ENCODE measurements around the gene PTPRF.

The PTPRF gene

DNA sequence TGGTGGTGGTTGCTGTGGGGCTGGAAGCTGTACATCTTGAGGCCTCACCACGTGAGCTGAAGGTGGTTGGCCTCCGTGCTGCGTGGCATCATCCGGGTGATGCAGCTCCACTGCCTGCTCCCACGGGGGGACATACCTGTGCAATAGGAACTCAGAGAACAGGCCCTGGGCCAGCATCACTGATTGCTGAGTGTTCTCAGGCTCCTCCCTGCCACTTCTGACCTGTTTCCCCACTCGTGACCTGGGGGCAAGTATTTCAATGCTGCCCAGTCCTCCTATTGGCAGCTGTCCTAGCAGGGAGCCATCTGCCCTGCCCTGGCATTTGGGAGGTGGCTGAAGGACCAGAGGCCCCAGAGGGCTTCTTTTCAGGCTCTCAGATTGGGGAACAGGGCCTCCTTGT lies 26.1 kb downstream of the PTPRF start:
- DNase-seq = no peak

DNA sequence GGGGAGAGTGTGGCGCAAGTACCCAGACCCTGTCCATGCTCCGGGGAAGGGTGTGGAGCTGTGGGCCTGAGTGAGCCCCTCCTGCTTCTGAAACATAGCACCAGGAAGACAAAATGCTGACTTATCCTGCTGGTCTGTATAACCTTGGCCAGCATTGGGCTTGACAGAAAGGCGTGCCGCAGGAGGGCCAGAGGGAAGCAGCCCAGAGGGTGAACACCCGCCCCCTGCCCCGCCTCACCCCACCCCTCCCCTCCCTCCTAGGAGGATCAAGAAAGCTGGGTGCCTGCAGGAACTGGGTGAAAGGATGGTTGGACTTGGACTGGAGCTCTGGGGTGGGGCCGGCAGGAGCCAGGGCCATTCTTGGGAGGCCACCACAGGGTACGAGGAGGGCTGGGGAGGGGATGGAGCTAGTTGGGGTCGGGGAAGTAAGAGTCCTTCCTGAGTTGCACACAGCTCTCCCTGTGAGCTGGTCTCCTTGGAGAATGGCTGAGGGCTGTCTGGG lies 27.1 kb downstream of the PTPRF start:
- DNase-seq = no peak

DNA sequence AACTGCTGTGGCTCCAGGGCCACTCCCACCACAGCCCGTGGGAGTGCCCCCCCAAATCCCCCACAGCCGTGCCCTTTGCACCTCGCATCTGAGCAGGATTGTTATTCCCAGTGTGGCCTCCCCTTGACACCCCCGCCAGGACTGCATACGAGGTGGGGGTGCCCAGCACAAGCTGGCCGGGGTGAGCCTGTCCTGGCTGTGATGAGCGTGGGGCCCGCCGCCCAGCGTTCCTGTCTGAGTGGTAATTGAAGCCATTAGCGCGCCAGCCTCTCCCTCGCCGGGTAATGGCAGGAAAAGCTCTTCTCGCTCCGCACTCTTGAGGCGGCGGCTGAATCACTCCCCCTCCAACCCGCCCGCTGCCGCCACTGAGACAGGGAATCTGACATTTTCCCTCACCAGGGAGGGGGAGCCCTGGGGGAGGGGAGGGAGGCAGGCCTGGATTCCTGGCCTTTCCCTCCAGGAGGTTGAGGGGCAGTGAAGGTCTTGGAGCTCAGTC lies 27.7 kb downstream of the PTPRF start:
- no peak for DNase-seq

DNA sequence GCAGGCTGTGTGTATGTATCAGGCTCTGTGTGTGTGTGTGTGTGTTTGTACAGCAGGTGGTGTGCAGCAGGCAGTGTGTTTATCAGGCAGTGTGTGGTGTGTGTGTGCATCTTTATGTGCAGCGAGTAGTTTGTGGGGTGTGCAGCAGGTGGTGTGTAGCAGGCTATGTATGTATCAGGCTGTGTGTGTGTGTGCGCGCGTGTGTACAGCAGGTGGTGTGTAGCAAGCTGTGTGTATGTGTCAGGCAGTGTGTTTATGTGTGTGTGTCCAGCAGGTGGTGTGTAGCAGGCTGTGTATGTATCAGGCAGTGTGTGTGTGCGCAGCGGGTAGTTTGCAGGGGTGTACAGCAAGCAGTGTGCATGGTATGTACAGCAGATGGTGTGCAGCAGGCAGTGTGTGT lies 29.0 kb downstream of the PTPRF start:
- no peak for DNase-seq

DNA sequence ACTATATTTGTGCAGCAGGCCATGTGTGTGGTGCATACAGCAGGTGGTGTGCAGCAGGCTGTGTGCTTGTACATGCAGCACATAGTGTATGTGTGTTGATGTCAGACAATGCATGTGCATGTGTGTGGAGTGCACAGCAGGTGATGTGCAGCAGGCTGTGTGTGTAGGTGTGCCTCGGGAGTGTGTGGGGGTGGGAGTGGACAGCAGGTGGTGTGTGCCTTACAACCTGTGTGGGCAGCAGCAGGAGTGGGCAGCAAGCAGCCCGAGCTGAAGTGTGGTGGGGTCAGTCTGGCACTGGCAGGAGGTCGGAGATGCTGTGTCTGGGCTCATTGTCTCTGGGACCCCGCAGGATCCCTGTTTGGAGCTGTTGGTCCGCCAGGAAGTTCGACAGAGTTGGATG lies 29.6 kb downstream of the PTPRF start:
- DNase-seq = no peak

DNA sequence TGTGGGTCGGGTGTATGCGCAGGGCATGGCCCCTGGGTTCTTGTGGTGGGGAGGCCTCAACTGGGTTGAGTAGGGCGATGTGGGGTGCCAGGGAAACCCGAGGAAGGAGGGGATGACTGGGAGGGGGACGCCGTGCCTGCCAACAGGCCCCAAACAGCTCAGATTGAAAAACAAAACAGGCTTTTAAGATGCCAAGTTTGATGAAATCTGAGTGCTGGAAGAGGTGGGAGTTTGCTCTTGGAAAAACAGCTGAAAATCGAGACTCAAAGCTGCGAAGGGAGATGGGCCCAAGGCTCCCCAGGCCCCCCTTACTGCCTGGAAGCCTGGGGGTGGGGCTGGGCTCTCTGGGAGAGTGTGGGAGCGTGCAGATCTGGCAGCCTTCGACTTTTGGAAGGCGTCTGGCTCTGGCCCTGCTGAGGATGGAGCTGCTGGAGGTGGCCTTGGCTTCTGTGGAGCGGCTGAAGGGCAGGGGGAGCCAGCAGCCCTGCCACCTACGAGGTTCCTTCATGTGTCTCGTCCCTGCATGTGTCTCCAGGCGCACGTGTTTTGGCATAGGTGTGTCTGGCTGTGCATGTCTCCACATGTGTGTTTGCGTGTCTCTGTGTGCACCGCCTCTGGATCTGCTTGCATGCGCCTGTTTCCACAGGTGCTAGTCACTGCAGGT lies 33.3 kb downstream of the PTPRF start:
- DNase-seq = no peak

DNA sequence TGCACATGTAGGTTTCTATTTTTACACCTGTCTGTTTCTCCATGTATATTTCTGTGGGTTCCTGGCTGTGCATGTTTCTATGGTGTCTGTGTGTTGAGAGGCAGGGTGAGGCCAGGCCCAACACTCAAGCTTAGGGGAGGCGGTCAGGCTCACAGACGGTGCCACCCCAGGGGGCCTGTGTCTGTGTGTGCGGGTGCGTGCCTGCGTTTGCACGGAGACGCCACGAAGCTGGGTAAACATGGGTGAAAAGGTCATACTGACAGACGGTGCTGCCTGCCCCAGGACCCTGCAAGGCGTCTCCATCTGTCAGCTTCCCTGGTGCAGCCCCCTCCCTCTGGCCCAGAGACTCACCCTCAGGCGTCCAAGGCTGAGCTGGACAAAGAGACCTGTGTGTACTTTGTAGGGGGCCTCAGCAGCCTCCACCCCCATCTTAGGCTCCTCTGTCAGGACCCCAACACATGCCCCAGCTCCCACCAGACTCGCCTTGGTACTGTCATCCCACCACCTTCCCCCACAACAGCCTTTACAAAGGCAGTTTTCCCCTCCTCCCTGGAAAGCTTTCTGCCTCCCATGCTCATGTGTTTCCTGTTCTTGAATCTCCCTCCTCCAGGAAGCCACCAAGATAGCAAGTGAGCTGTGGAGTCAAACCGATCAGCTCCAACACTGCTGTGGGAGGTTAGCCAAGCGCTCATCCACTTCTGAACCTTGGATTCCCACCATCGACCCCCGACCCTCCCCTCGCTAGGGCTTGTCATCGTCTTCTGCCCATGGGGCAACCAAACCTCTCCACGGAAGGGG lies 34.1 kb downstream of the PTPRF start:
- no peak for DNase-seq

DNA sequence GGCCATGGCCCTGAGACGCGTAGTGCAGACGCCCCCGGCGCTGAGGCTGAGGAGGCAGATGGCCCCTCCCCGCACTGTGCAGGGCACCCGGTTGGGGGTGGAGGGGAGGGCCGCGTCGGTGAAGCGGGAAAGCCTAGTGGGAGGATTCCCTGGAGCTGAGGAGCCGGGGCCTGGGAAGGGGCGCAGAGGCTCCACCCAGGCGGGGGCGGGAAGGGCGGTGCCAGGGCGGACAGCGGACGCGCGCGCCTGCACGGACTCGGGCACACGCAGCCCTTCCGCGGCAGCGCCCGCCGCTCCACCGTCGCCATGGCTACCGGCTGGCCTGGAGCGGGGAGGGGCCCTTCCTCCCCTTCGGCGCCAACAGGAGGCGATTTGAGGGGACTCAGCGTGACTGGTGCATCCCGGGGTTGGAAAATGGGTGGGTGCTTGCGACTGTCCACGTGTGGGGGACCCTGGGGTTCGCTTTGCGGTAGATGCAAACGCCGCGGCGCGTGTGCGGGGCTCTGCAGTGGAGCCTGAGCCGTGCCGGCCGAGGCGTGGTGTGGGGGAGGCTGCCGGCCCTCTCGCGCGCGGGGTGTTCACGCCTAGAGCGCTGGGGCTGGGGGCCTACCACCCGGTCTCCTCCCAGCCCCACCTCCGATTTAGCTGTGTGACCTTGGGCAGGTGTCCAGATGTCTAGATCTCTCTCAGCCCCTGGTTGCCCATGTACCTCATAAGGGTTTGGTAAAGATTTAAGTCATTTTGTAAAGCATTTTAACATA lies 35.1 kb downstream of the PTPRF start:
- no peak for DNase-seq

DNA sequence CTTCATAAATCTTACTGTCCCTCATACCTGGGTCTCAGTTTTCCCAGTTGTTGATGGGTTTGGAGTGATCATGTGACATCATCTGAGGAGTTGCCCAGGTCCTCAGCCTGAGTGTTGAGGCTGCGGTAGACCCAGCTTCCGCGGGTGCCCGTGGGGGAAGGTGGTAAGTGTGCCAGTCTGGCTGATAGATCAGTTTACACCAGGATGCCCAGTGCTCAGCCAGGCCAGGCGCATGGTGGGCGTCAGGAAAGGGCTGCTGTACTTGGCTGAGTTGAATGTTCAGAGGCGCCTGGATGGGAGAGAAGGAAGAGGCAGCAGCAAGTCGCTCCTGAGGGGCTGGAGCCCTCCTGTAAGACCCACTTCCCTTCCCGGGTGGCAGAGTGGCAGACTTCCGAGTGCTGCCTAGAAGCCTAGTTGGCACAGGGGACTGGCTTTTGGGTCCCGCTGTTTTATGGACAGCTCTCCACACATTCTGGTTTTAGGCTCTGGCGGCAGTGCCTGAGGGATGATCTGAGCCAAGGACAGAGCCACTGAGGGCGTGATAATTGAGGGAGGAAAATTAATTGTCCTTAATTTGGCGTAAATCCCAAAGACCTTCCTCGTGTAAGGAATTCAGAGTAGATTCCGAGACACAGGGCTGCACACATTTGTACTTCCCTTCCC lies 35.8 kb downstream of the PTPRF start:
- DNase-seq = no peak

DNA sequence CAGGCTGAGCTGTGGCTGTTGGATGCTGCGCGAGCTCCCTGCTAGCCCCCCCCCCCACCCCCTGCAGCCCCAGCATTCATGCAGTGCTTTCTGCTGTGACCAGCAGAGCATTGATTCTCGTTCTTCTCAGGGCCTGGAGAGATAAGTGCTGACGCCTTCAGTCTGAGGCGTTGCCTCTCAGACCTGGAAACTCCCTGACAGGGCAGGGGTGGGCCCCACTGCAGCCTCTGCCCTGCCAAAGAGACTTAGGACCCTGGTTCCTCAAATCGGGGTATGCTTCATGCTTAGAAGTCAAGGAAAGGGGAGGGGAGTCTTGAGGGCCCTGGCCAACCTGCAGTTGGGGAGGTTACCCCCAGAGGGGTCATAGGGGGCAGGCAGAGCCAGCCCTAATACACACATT lies 38.5 kb downstream of the PTPRF start:
- DNase-seq = no peak

DNA sequence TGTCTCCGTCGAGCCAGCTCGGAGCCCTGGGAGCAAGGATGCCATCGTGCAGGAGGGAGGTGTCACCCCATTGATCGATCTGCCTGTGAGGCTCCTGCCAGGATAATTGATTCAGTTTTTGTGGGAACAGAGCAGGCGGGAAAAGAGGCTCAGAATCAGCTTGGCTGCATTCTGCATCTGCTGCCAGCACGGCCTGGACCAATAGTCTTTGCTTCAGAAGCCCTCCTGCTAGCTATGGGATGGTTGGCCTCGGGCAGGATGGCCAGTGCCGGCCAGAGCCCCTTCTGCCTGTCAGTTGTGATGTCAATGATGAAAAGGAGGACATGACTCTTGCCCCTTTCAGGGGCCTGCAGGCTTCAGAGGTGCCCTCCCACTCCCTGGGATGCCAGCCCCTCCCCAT lies 39.6 kb downstream of the PTPRF start:
- no peak for DNase-seq

DNA sequence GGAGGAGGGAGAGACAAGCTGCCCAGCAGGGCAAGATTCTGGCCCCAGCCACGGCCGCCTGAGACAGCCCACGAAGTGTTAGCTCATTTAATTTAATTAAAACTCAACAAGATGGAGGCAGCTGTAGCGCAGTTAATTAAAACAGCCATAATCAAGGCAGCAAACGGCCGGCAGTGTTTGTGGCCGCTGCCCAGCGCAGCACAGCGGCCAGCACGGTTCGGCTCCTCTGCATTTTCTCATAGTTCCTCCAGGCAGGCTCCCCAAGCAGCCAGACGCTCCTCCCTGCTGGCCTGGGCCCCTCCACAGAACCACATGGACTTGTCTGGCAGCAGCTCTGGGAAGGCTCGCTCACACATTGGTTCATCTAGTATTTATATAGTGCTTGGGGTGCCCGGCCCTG lies 40.0 kb downstream of the PTPRF start:
- DNase-seq = no peak

DNA sequence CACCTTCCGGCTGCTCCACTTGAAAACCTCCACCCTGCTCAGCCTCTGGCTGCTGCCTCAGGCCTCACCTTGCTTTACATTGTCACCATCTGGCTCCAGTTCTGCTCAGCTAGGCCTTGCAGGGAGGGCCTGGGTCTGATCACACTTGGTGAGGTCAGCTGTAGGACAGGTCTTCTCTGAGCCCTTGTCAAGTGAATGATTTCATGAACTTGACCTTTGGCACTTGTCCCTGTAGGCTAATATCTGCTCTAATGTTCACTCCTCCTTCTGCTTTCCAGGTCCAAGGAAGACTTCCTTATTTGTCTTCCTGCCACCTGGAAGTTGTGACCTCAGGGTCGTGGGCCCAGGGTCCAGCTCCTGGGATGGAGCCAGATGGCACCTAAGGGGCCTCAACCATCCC lies 41.4 kb downstream of the PTPRF start:
- DNase-seq = no peak

DNA sequence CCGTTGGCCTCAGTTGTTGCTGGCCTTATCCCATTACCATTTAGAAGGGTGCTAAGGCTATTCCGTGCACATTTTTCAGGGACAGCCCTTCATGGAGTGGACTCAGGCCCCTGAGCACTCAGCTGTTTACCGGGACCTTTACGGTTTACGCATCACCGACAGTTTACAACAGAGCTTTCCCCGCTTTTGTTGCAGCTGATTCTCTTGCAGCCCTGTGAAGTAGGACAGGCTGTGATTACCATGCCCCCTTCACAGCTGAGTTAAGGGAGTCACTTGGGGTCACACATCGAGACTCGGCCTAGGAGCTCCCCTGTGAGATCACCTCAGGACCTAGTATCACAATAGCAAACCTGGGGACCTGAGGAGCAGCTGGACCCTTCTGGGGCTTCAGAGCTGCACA lies 41.9 kb downstream of the PTPRF start:
- no peak for DNase-seq

DNA sequence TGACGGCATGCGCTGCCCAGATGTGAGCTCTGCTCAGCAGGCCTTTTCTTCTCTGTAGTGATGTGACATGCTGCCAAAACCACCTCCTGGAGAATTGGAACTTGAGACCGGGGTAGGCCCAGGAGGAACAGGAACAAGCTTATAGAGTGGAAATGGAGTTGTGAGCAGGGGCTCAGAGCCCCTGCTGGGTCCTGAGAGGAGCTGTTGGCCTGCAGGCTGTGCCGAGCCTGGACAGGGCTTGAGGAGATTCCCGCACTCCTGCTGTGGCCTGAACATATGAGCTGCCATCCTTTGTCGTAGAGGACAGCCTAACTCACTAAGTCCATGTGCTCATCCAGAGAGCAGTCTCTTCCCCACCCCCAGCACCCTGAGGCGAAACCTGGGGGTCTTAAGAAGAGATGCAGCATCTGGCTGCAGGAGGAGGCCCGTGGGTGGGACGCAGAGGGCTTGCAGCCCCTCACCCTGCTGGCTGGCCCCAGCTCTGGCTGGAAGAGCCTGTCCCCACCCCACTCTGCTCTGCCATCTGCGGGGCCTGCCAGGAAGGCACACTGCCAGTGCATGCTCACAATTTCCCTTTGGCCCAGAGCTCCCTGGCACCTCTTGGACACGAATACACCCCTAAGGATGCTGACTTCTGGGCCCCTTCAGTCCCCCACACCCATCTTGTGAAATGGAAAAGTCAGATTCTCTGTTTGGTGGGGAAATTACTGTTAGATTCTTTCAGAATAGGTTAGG lies 42.5 kb downstream of the PTPRF start:
- DNase-seq = no peak

DNA sequence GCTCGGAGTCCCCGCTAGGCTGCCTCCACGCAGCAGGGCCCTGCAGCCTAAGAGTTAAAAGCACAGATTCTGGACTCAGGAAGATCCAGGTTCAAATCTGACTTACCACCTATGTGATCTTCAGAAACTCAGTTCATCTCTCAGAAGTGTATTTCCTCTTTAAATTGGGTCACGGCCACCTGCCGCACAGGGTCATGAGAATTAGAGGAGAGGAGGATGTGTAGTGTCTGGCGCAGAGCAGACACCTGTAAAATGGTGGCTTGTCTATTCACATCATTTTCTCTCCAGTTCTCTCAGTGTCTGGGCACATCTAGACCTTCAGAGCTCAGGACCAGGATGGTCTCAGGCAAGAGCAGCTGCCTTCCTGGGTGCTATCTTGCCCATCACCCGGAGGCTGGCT lies 45.8 kb downstream of the PTPRF start:
- DNase-seq = no peak

DNA sequence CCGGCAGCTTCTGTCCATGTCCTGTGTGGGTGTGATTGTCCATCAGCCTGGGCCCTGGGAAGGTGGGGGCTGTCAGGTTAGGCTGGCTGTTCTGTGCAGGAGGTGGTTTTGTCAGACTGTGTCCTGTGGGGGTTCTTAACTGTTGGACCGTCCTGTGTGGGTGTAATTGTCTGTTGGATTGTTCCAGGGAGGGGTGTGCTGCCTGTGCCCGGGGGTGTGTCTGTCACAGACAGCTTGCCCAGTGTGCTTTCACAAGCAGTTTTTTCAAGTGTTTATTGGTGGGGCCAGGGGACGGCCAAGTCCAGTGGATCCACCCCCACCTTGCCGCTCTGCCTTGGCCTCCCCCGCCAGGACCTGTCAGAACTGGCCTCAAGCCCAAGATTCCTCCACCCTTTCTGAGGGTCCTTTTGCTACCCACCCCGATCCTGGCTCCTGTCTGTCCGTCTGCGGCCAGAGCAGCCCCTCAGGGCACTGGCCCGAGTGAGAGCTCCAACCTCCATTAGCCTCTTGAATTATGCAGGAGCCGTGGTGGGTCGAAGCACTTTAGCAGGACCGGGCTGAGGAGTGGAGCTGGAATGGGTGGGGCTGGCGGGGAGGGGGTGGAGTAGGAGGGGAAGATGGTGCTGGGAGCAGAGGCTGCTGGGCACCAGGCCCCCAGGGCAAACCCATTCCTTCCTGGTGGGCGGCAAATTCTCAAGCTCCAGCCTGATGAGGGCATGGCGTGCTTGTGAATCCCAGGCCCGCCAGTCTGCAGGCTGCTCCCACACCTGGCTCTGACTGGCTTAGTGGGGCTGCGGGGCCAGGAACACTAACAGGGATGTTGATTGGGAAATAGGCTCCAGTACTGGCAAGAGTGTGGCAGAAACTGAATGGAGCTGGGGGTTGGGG lies 47.2 kb downstream of the PTPRF start:
- DNase-seq = no peak

DNA sequence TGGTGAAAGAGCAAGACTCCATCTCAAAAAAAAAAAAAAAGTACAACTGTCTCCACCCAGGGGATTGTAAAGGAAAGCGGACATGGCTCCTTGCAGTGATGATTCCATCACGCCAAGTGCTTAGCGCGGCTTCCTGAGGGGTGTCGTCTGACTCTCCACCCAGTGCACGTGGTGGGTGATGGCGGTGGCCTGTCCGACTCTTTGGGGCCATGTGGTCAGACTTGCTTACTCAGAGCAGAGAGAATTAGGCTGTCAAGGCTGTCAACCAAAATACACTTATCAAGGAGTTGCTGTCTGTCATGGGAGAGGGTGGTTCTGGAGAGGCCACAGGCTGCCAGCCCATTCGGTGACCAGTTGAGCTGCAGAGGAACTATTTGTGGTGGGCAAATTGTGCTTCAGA lies 49.4 kb downstream of the PTPRF start:
- no peak for DNase-seq

DNA sequence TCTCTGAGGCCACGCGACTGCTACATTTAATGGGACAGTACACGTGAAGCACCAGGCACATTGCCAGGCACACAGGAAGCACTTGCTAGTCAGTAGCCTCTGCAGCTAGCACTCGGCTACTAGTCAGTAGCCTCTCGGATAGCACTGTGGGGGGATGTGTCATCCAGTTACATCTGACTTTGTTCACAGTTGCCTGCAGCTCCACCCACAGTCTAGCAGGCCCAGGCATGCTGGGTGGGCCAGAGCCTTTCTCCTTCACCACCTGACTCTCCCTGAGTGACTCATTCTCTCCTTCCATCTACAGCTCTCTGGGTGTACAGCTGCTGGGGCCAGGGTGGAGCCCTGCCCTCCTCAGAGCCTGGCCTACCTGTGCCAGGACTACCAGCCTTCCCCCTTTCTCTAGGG lies 51.5 kb downstream of the PTPRF start:
- peak; percentile 9 for DNase-seq

DNA sequence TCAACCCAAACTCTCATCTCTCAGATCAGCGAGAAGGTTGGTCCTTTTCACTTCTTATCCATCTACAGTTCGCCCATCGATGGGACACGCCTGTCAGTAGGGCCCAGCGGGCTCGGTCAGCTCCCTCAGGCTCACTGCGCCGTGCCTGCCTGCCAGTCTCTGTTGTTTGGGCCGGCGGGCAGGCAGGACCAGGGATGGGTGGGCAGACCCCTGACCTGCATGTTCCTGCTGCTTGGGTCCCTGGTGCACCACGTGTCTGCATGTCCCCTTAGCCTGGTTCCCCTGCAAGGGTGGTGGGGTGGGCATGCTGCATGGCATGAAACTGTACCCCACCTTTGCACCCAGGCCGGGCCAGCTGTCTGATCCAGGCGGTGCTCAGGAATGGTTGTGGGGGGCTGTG lies 52.4 kb downstream of the PTPRF start:
- no peak for DNase-seq

DNA sequence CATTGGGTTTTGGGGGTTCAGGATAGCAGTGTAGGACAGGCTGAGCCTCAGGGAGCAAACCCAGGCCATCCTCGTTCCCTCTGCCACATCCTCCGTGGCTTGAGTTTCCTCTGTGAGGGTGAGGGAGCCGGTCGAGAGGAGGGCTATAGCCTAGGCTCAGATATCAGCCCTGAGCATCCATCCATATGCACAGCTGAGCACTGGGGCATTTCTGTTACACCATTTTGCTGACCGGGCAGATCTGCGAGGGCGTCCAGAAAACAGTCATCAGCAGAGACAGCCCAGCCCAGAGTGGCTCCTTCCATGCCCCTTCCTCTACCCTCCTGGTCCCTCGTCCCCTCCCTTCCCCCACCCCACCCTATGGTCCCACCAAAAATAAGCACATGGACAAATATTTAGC lies 53.5 kb downstream of the PTPRF start:
- DNase-seq = no peak

Measured in activated T-cell treated with anti-CD3 and anti-CD28 coated beads for 4 hours (primary cell).